ENCODE results near the gene TNK1. TPM values are rescaled to one million over a fixed set of nuclear protein-coding genes. Genes with fewer than 3 reads are reported as not detected.

TNK1 gene
- total and polyA plus RNA-seq, 2 of the 8 experiments (the other 6 are each of a cell fraction or from before 2014, with no cell fraction given), result 7.6 to 9.5 TPM

GRCh38 chr17:7408863-7409262, 28.0 kb downstream of the TNK1 start:
- Histone ChIP-seq H3K9me3 (ENCODE audit: insufficient read depth in 2 of 2, low read depth in 1 of 2, low read length in 1 of 2) (no peaks in the 10 kb centered on the region), H3K14ac (ENCODE audit: insufficient read length) (no peak overlapping the region), H4K5ac (ENCODE audit: insufficient read length, low read depth, low read length) (no peak overlapping the region), H3K79me1 (ENCODE audit: low read depth, low read length) (peaks cover 4% of the 10 kb centered on the region; the same call in 1 of the 2 replicates), H3K4ac (replicated peaks; ENCODE audit: insufficient read length, low read depth, low read length) (no peak overlapping the region), H3K23ac (ENCODE audit: insufficient read length) (no peak overlapping the region), H2AFZ (ENCODE audit: low read length) (no peak overlapping the region), H3K36me3 (ENCODE audit: control insufficient read depth in 2 of 4, insufficient read depth in 4 of 4, low read length in 3 of 4) (peaks cover 2 to 22% (median 17%) of the 10 kb centered on the region in 4 experiments; a peak in 5 of 8 replicates), H2BK120ac (replicated peaks; ENCODE audit: low read depth, low read length) (no peak overlapping the region), H2BK20ac (ENCODE audit: low read length) (0 out of 2 replicates have a peak overlapping the region, but pooled peaks have one; percentile 32), H4K20me1 (replicated peaks in 1 of 2; ENCODE audit: control insufficient read depth in 1 of 2, insufficient read depth in 2 of 2, low read length in 2 of 2) (peaks cover 0 to 19% of the 10 kb centered on the region in 2 experiments), H3K4me2 (ENCODE audit: insufficient read depth in 1 of 2, low read depth in 2 of 2, low read length in 2 of 2) (peak overlapping the region; percentile 43 to 90; a peak in 3 of 4 replicates), H3K27ac (ENCODE audit: low read depth, low read length) (no peak overlapping the region), H3K79me2 (ENCODE audit: control insufficient read depth in 1 of 2, insufficient read depth in 2 of 2, low read length in 2 of 2) (peaks cover 0 to 5% of the 10 kb centered on the region in 2 experiments; a peak in 1 of 4 replicates), H2BK5ac (ENCODE audit: low read depth, low read length) (no peak overlapping the region), H2AK5ac (ENCODE audit: low read depth, low read length) (peak overlapping the region; percentile 53; the same call in 1 of the 2 replicates), H3K27me3 (replicated peaks in 1 of 4; ENCODE audit: control insufficient read depth in 3 of 4, extremely low read depth in 1 of 4, insufficient read depth in 3 of 4, low read length in 3 of 4) (no peaks in the 10 kb centered on the region; a peak in 1 of 7 replicates), H4K91ac (replicated peaks; ENCODE audit: insufficient read length, low read length) (no peak overlapping the region), H3K23me2 (ENCODE audit: low read depth, low read length) (peaks cover 13% of the 10 kb centered on the region; the same call in 1 of the 2 replicates), H2BK15ac (ENCODE audit: low read length) (0 out of 2 replicates have a peak overlapping the region, but pooled peaks have one; percentile 88), H3K56ac (replicated peaks; ENCODE audit: insufficient read length, low read depth, low read length) (no peak overlapping the region), H2BK12ac (ENCODE audit: low read depth, low read length) (peak overlapping the region; percentile 84; the same call in 1 of the 2 replicates), H3K4me1 (replicated peaks in 1 of 4; ENCODE audit: control insufficient read depth in 3 of 4, insufficient read depth in 4 of 4, low read length in 3 of 4) (peaks cover 0 to 19% (median 11%) of the 10 kb centered on the region in 4 experiments; a peak in 5 of 7 replicates), H3K18ac (ENCODE audit: extremely low read depth, low read length) (no peak overlapping the region), H4K8ac (ENCODE audit: extremely low read depth, insufficient read depth, low read length) (no peak overlapping the region), H3K4me3 (ENCODE audit: extremely low read depth in 1 of 4, insufficient read depth in 2 of 4, low read depth in 3 of 4, low read length in 4 of 4) (peak overlapping the region in 1 of 4 experiments; percentile 44; a peak in 3 of 8 replicates), H3K9ac (replicated peaks in 1 of 4; ENCODE audit: extremely low read depth in 1 of 4, low read depth in 3 of 4, low read length in 3 of 4) (no peak overlapping the region)
- 83% methylated on average over 6 of the region's 6 CpGs; no CpG with 5 or more reads in 1 of the 2 experiments for WGBS, 2 experiments (ENCODE audit: extremely low coverage in 1 of 2, insufficient coverage in 1 of 2, insufficient read length in 1 of 2, insufficient replicate concordance in 2 of 2, low coverage in 1 of 2, low lambda C conversion rate in 2 of 2, missing lambda C conversion rate in 1 of 2)
- FAIRE-seq (no peak), DNase-seq (ENCODE audit: low read depth in 1 of 2, low spot score in 2 of 2) (no peak)
- ChIA-PET CTCF (ENCODE audit: partially characterized antibody) (interaction anchor here (0.6 to 1.5 kb wide), 5 partner anchors 22 to 152 kb away, joined by 3 to 4 read pairs (median 3); no protein-coding TSS in a partner anchor), POLR2A (ENCODE audit: partially characterized antibody) (interaction anchor here (0.7 to 8.2 kb wide), 11 partner anchors 11 to 176 kb away, joined by 3 to 66 read pairs (median 3); partner anchors contain the start of genes FGF11, POLR2A, TMEM102 and TNK1)
- TF ChIP-seq NRF1 (IDR thresholded peaks at IDR 0.05; ENCODE audit: low read depth, low read length) (no peak), SIRT6 (IDR thresholded peaks at IDR 0.05; ENCODE audit: low read length) (no peak), CBX8 (IDR thresholded peaks at IDR 0.05; ENCODE audit: borderline replicate concordance, low read depth, low read length) (no peak)
